HG03095 (cell line): Measurements from ENCODE around the gene NKRF.

Experiments
- ATAC-seq: cut with Tn5 transposase; IDR thresholded peaks from one replicate; pipeline ENCODE4 v1.9.1; 2021; ENCODE audit warnings: moderate library complexity; ENCODE audit not compliant: unreplicated experiment

NKRF gene

GRCh38 chrX:119617517-119618164 is 11.4 kb upstream of the NKRF start:
- ATAC-seq, result peak; percentile 59

- ATAC-seq, result no peak
Measured at GRCh38 chrX:119614776-119615175, 8.6 kb upstream of the NKRF start.

GRCh38 chrX:119607018-119607389 is 780 bp upstream of the NKRF start:
- ATAC-seq, result no peak

DNA sequence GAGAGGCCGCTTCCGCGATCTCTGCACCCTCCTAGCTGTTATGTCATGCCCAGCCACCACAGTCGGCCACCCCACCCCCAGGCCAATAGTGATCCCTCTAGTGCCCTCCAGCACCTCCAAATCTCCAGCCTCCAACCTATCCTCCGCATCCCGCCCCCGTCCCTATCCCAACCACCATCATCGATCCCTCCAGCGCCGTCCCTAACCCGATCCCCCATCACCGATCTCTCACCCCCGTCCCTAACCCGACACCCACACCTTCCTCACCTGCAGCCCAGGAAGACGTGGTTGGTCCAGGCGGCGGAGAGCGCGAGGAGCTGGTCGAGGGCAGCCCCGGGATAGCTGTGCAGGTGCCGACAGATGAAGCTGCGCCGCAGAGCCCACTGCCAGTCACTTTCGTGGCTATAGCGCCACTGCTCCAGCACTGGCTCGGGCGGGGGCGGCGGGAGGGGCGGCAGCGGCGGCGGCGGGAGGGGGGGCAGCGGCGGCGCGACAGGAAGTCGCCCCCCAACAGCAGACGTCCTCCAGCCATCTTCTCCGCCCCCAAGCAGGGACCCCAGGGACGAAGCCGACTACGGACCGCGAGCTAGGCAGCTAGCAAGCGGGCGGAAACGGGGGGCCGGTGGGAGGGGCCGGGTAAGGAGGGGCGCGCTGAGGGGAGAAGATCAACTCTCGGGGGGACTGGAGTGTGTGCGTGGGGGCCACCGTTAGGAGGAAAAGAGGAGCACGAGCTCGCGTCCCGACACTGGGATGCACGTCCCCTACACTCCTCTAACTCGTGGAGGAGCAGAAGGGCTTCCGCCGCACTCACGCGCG is 552 bp downstream of the NKRF start:
- ATAC-seq, result peak; percentile 12

DNA sequence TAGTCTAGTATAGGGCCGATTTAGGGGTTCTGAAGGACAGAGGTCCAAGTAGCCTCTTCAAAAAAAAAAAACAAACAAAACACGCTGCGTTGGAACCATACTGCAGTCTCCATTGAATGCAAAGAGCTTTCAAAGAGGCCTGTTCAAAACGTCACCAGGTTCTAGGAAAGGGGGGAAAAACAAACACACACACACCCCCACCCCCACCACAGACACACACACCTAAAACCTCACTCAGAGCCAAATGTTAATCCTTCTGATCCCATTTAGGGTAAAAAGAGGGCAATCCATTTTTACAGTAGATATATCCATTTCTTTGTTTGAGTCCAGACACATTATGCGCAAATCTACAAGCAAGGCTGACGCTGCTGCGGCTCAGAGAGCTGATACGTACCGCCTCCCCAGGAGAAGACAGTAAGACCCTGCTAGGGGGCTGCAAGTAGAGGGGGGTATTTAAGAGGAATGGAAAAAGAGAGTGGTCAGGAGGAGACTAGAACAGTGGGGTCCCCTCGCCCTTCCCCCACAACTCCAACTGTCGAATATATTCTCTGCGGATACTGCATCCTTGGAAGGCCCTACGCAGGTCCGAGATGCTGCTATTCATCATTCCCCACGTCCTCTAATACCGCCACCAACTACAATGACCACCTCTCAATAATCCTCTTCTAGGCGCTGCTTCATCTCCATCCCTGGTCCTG is 1.3 kb downstream of the NKRF start:
- no peak for ATAC-seq

- ATAC-seq, result no peak
Measured at GRCh38 chrX:119602701-119603255, 3.4 kb downstream of the NKRF start.

- no peak for ATAC-seq
Measured at GRCh38 chrX:119589810-119590209, 16.4 kb downstream of the NKRF start.

GRCh38 chrX:119583431-119584059 is 22.7 kb downstream of the NKRF start:
- ATAC-seq, result no peak

- ATAC-seq, result no peak
Measured at GRCh38 chrX:119579414-119579813, 26.8 kb downstream of the NKRF start.

GRCh38 chrX:119574394-119575266 is 31.6 kb downstream of the NKRF start, which contains the start of gene UBE2A:
UBE2A (plus strand) TSS chrX:119574563; CDS start chrX:119574712, 149 bp downstream.
- ATAC-seq, result peak; percentile 76

DNA sequence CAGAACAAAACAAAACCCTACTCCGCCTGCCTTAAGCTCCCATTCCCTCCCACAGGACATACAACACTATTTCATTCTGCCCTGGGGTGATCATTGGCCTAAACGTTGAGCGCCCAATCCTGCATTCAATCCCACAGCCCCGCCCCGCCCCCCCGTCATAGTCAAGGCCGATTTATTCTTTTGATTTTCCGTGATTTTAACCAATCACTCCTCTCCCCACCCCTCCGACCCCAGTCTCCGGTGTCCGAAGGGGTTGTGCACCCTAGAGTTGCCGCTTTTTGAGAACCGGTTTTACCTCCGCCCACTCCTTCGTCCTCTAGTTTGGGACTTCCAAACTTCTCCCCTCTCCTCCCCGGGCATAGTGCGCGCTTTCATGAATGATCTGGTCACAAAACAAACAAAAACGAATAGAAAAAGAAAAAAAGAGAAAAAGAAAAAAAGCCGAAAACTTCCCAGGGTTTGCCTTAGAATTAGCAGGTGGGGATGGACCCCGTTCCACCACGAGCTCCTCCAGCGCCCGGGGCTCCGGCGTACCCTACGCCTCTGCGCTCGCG is 32.3 kb downstream of the NKRF start:
- peak; percentile 14 for ATAC-seq

DNA sequence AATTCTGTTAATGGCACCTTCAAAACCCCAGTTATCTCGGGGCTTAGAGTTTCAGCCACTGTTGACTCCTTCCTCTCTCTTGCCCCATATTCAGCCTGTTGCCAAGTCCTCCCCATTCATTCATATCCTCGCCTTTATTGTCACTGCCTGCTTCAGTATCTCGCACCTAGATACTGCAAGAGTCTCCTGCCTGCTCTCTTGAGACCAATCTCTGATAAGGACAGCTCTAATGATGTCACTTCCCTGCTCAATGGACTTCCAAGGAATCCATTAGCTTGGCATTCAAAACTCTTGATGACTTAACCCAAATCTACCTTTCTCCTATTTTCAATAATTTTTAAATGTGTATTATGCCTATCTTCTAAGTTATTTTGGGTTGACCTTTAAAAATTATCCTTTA is 33.0 kb downstream of the NKRF start:
- ATAC-seq, result no peak

GRCh38 chrX:119570351-119570835 is 35.8 kb downstream of the NKRF start:
- ATAC-seq, result no peak

DNA sequence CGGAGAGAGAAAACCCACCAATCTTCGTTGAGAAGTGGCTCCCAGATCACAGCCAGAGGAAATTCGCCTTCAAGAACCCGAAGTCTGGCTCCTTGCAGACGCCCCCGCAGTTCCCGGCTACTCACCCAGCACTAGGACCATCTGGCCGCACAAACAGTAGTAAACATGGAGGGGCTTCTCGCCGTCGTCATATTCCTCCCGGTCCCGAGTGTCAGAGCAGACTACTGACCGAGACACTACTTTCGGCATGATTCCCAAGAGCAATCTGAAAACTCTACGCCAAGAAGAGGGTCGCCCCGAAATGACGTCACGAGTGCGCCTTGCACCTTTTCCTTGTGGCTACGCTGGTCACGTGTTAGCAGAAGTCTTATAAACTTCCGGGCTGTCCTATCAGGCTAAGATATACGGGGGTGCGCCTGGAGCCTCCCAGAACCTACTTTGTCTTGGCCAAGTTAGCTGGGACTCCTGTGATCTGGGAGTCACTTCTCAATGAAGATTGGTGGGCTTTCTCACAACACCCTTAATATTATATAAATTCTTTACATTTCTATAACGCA is 41.0 kb downstream of the NKRF start, which contains the start of gene STEEP1:
TSS of gene STEEP1 (minus strand) at position 303 of the 557 bp plus-strand sequence. CDS start at position 249, 54 bp downstream.
- peak; percentile 88 for ATAC-seq

DNA sequence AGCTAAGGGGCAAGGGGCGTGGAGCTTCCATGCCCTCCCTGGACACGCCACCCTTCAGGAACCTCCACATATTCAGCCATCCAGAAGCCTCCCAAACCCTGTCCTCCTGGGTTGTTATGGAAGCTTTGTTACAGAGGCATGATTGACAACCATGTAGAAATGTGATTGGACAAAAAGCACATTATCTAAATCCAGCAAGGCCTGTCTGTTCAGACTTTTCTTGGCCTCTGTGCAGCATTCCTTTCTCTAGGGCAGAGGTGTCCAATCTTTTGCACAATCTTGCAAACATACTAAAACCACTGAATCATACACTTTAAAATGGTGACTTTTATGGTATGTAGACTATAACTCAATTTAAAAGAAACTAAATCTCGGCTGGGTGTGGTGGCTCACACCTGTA is 53.7 kb downstream of the NKRF start:
- ATAC-seq, result no peak

- ATAC-seq, result no peak
Measured at GRCh38 chrX:119549327-119550016, 56.8 kb downstream of the NKRF start.

DNA sequence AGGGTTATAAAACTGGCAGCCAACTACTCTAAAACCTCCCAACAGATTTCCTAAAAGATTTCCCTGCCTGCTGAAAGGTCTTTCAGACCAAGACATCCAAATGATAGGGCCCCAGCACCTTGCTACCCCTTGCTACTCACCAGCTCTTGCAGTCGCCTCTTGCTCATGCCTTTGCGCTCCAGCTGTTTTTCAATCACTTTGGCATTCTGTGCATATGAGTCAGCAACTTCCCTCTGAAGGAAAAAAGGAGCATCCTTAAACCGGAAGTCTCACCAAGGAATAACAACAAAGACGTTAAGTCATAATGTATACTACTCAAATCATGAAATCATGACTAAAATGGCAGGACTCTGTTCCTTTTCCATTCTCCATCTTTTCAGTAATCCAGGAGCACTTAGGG is 65.0 kb downstream of the NKRF start:
- no peak for ATAC-seq

DNA sequence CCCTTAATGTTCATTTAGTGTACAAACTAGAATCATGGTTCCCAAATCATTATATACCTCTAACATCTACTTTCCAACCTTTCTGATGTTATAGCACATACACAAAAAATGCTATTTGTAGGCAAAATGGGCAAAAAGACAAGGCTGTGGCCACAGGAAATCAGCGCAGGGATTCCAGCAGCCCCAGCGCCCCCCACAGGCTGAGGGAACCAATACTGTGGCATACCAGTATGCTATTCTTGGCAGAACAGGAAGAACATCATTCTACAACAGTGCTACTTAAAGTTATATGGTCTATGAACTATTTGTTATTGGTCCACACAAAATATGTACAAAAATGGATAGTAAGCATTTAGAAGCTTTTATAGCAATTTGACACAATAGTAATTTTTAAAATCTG is 66.4 kb downstream of the NKRF start:
- ATAC-seq, result no peak
